ENCODE results near the gene KDM1B.
"Not testable (repeated sequence)": the region's sequence is repeated elsewhere in the genome, so short reads cannot be mapped to it uniquely, and the experiment has no call there.

The KDM1B gene

DNA sequence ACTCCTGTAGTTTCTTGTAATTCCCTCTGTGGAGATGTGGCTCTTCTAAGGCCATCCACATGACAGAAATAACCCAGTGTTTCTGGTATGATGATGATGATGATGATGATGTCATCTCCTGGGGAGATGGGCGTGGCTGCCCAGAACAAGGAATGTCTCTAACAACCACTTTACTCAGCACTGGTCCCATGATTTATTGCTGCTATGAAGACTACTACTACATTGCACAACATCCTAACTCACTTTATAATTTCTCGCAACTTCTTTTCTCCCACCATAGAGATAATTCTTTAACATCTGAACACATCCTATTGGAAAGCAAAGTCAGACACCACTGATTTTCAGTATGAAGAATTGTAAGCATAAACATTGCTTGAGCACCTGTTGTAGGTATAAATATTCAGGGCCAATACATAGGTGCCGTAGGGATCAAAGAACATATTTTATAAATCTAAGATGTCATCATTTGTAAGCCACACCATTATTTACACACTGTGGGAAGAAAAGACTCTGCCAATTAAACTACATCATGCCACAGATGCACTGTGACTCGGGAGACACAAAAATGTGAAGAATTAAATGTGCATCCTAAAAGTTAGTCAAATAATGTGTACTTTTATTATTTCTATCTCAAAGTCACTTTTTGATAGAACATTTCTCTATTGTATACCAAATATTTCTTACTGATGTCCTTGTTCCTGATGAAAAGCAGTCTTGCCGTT, 6.8 kb upstream of the KDM1B start:
- DNase-seq (ENCODE audit: low read depth): no peak

DNA sequence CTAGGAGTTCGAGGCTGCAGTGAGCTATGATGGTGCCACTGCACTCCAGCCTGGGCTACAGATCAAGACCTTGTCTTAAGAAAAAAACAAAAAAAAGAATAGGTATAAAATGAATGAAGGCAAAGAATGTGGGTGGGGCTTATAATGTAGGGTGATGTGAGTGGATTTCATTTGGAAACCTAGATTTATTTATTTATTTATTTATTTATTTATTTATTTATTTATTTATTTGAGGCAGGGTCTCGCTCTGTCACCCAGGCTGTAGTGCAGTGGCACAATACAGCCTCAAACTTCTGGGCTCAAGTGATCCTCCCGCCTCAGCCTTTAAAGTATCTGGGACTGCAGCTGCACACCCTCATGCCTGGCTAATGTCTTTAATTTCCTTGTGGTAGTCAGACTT, 3.8 kb upstream of the KDM1B start:
- not testable (repeated sequence) for DNase-seq (ENCODE audit: low read depth)

DNA sequence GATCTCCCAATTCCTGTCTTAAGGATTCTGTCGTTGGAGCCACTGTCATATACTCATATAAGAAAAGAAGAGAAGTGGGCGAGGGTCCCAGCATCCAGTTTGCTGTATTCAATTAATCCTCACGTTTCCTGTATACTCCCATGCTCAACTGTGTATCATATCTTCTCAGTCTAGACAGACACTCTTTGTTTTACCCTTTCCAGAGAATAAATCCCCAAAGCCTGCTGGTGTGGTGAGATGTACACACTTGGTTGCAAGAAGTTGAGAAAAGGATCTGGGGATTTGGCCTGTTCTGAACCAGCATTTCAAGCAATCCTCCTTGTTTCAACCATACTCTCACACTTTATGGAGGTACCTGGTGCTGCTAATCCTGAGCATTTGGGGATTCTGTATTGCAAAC, 3.4 kb upstream of the KDM1B start:
- DNase-seq (ENCODE audit: low read depth): no peak

DNA sequence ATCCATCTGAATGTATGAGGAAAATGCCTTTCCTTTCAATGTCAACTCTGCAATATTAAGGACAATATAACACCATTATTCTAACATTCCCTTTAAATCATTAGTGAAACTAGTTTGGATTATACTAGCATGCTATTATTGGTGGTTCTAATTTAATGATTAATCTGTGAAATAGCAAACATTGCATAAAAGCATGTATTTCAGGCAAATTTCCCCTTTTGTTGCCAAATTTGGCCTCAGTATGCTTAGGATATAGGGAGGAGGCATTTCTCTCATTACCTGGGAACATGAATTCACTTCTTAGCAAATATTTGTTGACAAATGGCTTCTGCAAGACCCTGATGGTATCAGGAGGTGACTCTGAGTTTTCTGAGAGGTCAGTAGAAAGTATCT, 1.9 kb upstream of the KDM1B start:
- DNase-seq (ENCODE audit: low read depth): no peak

GRCh38 chr6:18154507-18155149, 594 bp upstream of the KDM1B start, which contains the start of gene TPMT:
TPMT (minus strand) TSS chr6:18155077; CDS start chr6:18149127, 5,950 bp downstream.
- DNase-seq (ENCODE audit: low read depth): no peak

GRCh38 chr6:18155864-18156421, 721 bp downstream of the KDM1B start:
- peak; percentile 40 for DNase-seq (ENCODE audit: low read depth)

DNA sequence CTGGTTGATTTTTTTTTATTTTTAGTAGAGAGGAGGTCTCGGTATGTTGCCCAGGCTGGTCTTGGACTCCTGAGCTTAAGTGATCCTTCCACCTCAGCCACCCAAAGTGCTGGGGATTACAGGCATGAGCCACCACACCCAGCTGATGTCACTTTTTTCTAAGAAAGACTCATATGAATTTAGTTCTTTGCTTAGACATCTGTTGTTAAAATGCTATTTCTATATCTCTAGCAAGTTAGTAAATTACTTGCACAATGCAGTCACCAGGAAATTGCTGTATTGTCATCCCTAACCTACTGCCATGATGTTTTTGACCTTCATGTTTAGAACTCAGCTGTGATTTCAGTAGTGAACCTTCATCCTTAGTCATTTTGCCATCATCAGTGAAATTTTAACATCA, 5.7 kb downstream of the KDM1B start:
- no peak for DNase-seq (ENCODE audit: low read depth)

DNA sequence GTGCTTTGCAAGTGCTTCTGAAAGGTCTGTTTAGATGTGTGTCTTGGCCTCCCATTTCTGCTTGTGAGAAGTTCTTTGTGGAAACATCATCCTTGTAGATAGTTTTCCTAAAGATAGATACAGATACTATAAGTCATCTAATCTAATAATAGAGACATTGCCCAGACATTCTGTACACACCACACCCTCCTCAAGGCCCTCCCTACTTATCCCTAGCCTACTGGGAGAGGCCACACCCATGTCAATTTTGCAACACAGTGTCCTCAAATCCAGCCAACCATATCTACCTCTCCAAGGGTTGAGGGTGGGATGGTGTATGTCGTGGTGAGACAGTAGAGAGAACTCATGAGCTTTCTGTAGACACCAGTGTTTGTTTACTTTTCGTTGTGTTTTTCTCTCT, 6.2 kb downstream of the KDM1B start:
- no peak for DNase-seq (ENCODE audit: low read depth)

- DNase-seq (ENCODE audit: low read depth): no peak
Measured at GRCh38 chr6:18162401-18162800, 7.2 kb downstream of the KDM1B start.

GRCh38 chr6:18165751-18166150, 10.5 kb downstream of the KDM1B start:
- no peak for DNase-seq (ENCODE audit: low read depth)

DNA sequence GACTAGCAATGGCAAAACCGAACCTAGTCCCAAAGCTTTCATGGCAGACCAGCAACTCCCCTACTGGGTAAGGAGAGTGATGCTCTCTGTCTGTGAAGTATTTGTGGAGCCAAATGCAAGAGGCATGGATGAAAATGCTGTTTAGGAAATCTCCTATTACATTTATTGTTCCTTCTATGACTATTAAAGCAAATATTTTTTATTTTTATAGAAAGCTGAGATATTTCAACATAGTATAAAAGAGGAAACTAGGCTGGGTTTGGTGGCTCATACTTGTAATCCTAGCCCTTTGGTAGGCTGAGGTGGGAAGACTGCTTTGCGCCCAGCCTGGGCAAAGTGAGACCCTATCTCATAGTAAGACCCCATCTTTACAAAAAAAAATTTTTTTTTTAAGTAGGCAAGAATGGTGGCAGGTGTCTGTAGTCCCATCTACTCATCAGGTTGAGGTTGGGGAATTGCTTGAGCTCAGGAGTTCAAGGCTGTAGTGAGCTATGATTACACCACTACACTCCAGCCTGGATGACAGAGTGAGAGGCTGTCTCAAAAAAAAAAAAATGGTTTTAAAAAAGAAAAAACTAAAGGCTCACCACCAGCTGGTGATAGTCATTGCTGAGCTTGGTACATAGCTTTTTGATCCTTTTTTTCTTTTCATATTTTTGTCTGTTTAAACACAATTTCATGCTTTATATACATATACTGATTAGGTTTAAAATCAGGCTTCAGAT, 11.3 kb downstream of the KDM1B start:
- DNase-seq (ENCODE audit: low read depth): no peak

DNA sequence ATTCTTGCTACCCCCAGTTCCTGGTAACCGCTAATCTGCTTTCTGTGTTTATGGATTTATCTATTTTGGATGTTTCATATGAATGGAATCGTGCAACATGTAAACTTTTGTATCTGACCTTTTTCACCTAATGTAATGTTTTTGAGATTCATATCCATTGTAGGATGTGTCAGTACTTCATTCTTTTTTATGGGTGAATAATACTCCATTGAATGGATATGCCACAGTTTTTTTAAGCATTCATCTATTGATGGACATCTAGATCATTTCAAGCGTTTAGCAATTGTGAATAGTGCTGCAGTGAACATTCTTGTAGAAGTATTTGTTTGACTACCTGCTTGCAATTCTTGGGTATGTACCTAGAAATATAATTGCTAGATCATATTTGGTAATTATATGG, 13.0 kb downstream of the KDM1B start:
- DNase-seq (ENCODE audit: low read depth): no peak

- DNase-seq (ENCODE audit: low read depth): no peak
Measured at GRCh38 chr6:18171871-18172270, 16.6 kb downstream of the KDM1B start.

DNA sequence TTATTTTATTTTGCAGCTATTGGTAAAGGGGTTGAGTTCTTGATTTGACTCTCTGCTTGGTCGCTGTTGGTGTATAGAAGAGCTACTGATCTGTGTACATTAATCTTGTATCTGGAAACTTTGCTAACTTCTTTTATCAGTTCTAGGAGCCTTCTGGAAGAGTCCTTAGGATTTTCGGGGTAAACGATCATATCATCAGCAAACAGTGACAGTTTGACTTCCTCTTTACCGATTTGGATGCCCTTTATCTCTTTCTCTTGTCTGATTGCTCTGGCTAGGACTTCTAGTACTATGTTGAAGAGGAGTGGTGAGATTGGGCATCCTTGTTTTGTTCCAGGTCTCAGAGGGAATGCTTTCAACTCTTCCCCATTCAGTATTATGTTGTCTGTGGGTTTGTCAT, 21.0 kb downstream of the KDM1B start:
- not testable (repeated sequence) for DNase-seq (ENCODE audit: low read depth)

DNA sequence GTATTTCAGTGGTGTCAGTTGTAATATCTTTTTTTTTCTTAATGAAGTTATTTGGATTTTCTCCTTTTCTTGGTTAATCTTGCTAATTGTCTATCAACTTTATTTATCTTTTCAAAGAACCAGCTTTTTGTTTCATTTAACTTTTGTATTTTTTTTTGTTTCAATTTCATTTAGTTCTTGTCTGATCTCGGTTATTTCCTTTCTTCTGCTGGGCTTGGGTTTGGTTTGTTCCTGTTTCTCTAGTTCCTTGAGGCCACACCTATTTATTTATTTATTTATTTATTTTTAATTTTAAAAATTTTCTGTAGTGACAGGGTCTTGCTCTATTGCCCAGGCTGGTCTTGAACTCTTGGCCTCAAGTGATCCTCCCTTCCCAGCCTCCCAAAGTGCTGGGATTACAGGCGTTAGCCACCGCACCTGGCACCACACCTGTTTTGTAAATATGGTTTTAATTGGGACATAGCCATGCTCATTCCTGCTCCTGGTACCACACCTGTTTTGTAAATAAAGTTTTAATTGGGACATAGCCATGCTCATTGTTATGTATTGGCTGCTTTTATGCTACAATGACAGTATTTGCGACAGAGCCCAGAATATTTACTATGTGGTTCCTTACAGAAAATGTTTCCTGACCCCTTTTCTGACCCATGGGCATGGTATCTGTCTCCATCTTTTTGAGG, 22.2 kb downstream of the KDM1B start:
- no peak for DNase-seq (ENCODE audit: low read depth)

DNA sequence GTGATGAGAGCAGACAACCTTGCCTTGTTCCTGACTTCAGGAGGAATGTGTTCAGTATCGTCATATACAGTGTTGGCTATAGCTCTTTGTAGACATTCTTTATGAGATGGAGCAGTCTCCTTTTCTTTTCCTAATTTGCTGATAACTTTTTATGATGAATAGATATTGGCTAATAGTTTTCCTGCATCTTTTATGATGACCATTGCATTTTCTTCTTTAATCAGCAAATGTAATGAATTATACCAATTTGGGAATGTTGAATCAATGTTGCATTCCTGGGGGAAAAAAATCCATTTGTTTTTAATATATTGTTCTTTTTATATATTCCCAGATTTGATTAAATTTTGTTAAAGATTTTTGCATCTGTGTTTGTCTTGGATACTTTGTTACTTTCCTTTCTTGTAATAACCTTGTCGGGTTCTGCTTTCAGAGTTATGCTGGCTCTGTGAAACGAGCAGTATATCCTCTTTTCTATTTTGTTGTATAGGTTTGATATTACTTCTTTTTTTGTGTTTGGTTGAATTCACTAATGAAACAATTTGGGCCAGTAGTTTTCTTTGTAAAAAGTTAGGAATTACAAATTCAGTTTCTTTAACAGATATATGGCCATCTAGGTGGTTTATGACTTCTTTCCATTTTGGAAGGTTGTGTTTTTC, 23.9 kb downstream of the KDM1B start:
- no peak for DNase-seq (ENCODE audit: low read depth)

- DNase-seq (ENCODE audit: low read depth): no peak
Measured at GRCh38 chr6:18179770-18180356, 24.6 kb downstream of the KDM1B start.

DNA sequence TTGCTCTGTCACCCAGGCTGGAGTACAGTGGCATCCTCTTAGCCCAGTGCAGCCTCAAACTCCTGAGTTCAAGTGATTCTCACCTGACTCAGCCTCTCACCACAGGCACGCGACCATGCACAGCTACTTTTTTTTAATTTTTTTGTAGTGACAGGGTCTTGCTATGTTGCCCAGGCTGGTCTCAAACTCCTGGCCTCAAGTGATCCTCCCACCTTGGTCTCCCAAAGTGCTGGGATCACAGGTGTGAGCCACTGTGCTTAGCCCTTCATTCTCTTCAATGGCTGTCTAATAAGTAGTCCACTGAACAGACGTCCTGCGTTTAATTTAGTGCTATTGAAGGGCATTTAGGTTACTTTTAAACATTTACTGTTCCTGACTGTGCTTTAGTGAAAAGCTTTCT, 27.3 kb downstream of the KDM1B start:
- no peak for DNase-seq (ENCODE audit: low read depth)

- no peak for DNase-seq (ENCODE audit: low read depth)
Measured at GRCh38 chr6:18183766-18184165, 28.5 kb downstream of the KDM1B start.

- no peak for DNase-seq (ENCODE audit: low read depth)
Measured at GRCh38 chr6:18185624-18186023, 30.4 kb downstream of the KDM1B start.

DNA sequence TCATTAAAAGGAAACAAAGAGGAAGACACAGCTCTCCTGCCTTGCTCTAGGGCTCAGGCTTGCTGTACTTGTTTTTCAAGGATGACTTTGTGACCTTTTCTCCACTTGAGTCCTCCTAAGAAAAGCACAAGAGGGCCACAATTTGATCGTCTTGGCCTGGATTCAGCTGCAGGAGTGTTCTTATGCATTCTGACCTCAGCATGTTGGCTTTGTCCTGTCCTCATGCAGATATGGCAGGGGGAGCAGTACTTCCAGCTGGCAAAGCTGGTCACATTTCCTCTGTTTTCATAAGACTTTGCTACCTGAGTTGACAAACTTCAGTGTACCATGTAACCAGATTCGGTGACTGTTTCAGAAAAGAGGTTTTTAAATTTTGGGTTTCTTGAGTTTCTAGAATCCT, 30.8 kb downstream of the KDM1B start:
- DNase-seq (ENCODE audit: low read depth): no peak
